SK-N-SH treated with all-trans-retinoic acid at 6 μM for 48 hours (cell line): ENCODE data around the gene FREM3.

Source experiments
- ATAC-seq: fragments of 200-7000 bp; cut with Tn5 transposase; 3 replicates; pipeline ENCODE4 v1.9.1; 2020; ENCODE audit warnings: mild to moderate bottlenecking, moderate library complexity
- ARNTL ChIP-seq: fragments of 450-650 bp; formaldehyde crosslinking; IDR thresholded peaks from 2 replicates; pipeline ENCODE4 v1.5.0; 2020; ENCODE audit warnings: low read depth, mild to moderate bottlenecking, moderate library complexity, borderline replicate concordance
- CSDC2 ChIP-seq: fragments of 250-450 bp; sonication (Bioruptor Pico); IDR thresholded peaks from 2 replicates; pipeline ENCODE4 v1.5.0; 2020; ENCODE audit warnings: mild to moderate bottlenecking, moderate library complexity
- ESRRG ChIP-seq: fragments of 250-450 bp; sonication (Bioruptor Pico); IDR thresholded peaks from 2 replicates; pipeline ENCODE4 v1.6.1; 2021; ENCODE audit warnings: mild to moderate bottlenecking
- GLIS3 ChIP-seq: fragments of 250-450 bp; sonication (Bioruptor Pico); IDR thresholded peaks from 2 replicates; pipeline ENCODE4 v1.5.0; 2020; ENCODE audit warnings: mild to moderate bottlenecking, moderate library complexity
- ISL1 ChIP-seq: fragments of 250-450 bp; sonication (Bioruptor Pico); IDR thresholded peaks from 2 replicates; pipeline ENCODE4 v2.1.2; 2022; ENCODE audit warnings: mild to moderate bottlenecking, moderate library complexity
- OSR1 ChIP-seq: fragments of 250-450 bp; sonication (Bioruptor Pico); IDR thresholded peaks from 2 replicates; pipeline ENCODE4 v1.8.0; 2022; ENCODE audit warnings: moderate library complexity, mild to moderate bottlenecking, inconsistent platforms
- PPARA ChIP-seq: fragments of 250-450 bp; sonication (Bioruptor Pico); IDR thresholded peaks from 2 replicates; pipeline ENCODE4 v1.5.0; 2020; ENCODE audit warnings: mild to moderate bottlenecking, borderline replicate concordance
- RARB ChIP-seq: fragments of 250-450 bp; sonication (Bioruptor Pico); IDR thresholded peaks from 2 replicates; pipeline ENCODE4 v1.8.0; 2021; ENCODE audit warnings: mild to moderate bottlenecking, moderate library complexity
- SNAI2 ChIP-seq: fragments of 250-450 bp; sonication (Bioruptor Pico); IDR thresholded peaks from 2 replicates; pipeline ENCODE4 v1.5.0; 2020; ENCODE audit warnings: mild to moderate bottlenecking, moderate library complexity
- TCF4 ChIP-seq: fragments of 250-450 bp; sonication (Bioruptor Pico); IDR thresholded peaks from 2 replicates; pipeline ENCODE4 v1.8.0; 2021; ENCODE audit warnings: mild to moderate bottlenecking, moderate library complexity, borderline replicate concordance
- TOX ChIP-seq: fragments of 250-450 bp; sonication (Bioruptor Pico); IDR thresholded peaks from 2 replicates; pipeline ENCODE4 v1.8.0; 2021; ENCODE audit warnings: mild to moderate bottlenecking, moderate library complexity, borderline replicate concordance
- ZC3H10 ChIP-seq: fragments of 250-450 bp; sonication (Bioruptor Pico); IDR thresholded peaks from 2 replicates; pipeline ENCODE4 v1.5.1; 2021; ENCODE audit warnings: mild to moderate bottlenecking, moderate library complexity
- ZFP3 ChIP-seq: fragments of 250-450 bp; sonication (Bioruptor Pico); IDR thresholded peaks from 2 replicates; pipeline ENCODE4 v1.5.0; 2020; ENCODE audit warnings: mild to moderate bottlenecking, moderate library complexity
- ZFP30 ChIP-seq: fragments of 450-650 bp; formaldehyde crosslinking; IDR thresholded peaks from 2 replicates; pipeline ENCODE4 v1.5.0; 2022; ENCODE audit warnings: mild to moderate bottlenecking, moderate library complexity
- ZNF565 ChIP-seq: fragments of 450-650 bp; formaldehyde crosslinking; conservative IDR thresholded peaks from 2 replicates; pipeline ENCODE4 v1.5.0; 2020; ENCODE audit warnings: low read depth, mild to moderate bottlenecking, moderate library complexity
- ZNF70 ChIP-seq: fragments of 450-650 bp; formaldehyde crosslinking; IDR thresholded peaks from 2 replicates; pipeline ENCODE4 v1.5.0; 2020; ENCODE audit warnings: mild to moderate bottlenecking, moderate library complexity
- ZNF8 ChIP-seq: fragments of 450-650 bp; formaldehyde crosslinking; IDR thresholded peaks from 2 replicates; pipeline ENCODE4 v1.5.0; 2020; ENCODE audit warnings: mild to moderate bottlenecking, moderate library complexity
- TF ChIP-seq, protein P1 (sequence below): fragments of 250-450 bp; sonication (Bioruptor Pico); IDR thresholded peaks from 2 replicates; pipeline ENCODE4 v1.8.0; 2021; ENCODE audit warnings: low read depth, mild to moderate bottlenecking, moderate library complexity, borderline replicate concordance
- TF ChIP-seq, protein P2 (sequence below): fragments of 250-450 bp; sonication (Bioruptor Pico); IDR thresholded peaks from 2 replicates; pipeline ENCODE4 v1.5.1; 2021; ENCODE audit warnings: mild to moderate bottlenecking, moderate library complexity
- TF ChIP-seq, protein P3 (sequence below): fragments of 250-450 bp; sonication (Bioruptor Pico); IDR thresholded peaks from 2 replicates; pipeline ENCODE4 v1.8.0; 2020; ENCODE audit warnings: mild to moderate bottlenecking, moderate library complexity, borderline replicate concordance
- TF ChIP-seq, protein P4 (sequence below): fragments of 250-450 bp; sonication (Bioruptor Pico); IDR thresholded peaks from 2 replicates; pipeline ENCODE4 v1.5.0; 2020; ENCODE audit warnings: mild to moderate bottlenecking, moderate library complexity
- TF ChIP-seq, protein P5 (sequence below): fragments of 250-450 bp; sonication (Bioruptor Pico); IDR thresholded peaks from 2 replicates; pipeline ENCODE4 v1.5.1; 2020; ENCODE audit warnings: low read depth, mild to moderate bottlenecking, moderate library complexity

Gene FREM3

DNA sequence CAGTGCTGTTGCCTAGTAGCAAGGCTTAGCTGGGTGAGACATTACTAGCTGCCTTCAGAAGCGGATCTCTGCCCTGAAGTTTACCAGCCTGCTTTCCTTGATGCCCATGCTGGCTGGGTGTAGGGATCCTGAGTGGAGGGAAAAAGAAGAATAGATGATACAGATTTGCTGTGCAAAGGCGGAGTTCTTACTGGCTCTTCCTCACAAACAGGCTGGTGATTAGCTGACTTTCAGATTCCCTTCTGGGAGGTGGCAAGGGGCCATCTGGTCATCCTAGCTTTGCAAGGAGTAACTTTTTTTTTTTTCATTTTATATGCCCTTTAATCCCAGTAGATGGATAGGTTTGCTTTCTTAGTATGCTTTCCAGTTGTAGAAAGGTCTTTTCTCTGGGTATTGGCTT, 142.2 kb downstream of the FREM3 start (continued):
- no peak for TF ChIP-seq ARNTL (CRISPR knock-in tag)
- TF ChIP-seq, all 23 proteins: peak for 0

DNA sequence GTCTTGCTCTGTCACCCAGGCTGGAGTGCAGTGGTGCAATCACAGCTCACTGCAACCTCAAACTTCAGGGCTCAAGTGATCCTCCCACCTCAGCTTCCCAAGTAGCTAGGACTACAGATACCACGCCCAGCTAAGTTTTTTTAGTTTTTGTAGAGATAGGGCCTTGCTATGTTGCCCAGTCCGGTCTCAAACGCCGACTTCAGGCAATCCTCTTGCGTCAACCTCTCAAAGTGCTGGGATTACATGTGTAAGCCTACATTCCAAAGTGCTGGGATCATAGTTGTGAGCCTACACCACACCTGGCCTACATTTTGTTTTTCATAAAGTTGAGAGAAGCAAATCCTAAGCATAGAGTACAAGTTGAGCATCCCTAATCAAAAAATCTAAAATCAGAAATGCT, 144.8 kb downstream of the FREM3 start:
- TF ChIP-seq, protein P1, sequence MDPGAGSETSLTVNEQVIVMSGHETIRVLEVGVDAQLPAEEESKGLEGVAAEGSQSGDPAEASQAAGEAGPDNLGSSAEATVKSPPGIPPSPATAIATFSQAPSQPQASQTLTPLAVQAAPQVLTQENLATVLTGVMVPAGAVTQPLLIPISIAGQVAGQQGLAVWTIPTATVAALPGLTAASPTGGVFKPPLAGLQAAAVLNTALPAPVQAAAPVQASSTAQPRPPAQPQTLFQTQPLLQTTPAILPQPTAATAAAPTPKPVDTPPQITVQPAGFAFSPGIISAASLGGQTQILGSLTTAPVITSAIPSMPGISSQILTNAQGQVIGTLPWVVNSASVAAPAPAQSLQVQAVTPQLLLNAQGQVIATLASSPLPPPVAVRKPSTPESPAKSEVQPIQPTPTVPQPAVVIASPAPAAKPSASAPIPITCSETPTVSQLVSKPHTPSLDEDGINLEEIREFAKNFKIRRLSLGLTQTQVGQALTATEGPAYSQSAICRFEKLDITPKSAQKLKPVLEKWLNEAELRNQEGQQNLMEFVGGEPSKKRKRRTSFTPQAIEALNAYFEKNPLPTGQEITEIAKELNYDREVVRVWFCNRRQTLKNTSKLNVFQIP (CRISPR knock-in tag), result no peak
- TF ChIP-seq ZC3H10 (CRISPR knock-in tag) (no peak), ZFP3 (CRISPR knock-in tag) (no peak), RARB (no peak), ZFP30 (CRISPR knock-in tag) (no peak), OSR1 (no peak), CSDC2 (CRISPR knock-in tag) (no peak), GLIS3 (CRISPR knock-in tag) (no peak), TOX (CRISPR knock-in tag) (no peak), ISL1 (CRISPR knock-in tag) (no peak), ZNF8 (CRISPR knock-in tag) (no peak), ZNF565 (CRISPR knock-in tag) (no peak), ESRRG (CRISPR knock-in tag) (no peak), TCF4 (CRISPR knock-in tag) (no peak), ZNF70 (no peak), ARNTL (CRISPR knock-in tag) (no peak)
- TF ChIP-seq, protein P2, sequence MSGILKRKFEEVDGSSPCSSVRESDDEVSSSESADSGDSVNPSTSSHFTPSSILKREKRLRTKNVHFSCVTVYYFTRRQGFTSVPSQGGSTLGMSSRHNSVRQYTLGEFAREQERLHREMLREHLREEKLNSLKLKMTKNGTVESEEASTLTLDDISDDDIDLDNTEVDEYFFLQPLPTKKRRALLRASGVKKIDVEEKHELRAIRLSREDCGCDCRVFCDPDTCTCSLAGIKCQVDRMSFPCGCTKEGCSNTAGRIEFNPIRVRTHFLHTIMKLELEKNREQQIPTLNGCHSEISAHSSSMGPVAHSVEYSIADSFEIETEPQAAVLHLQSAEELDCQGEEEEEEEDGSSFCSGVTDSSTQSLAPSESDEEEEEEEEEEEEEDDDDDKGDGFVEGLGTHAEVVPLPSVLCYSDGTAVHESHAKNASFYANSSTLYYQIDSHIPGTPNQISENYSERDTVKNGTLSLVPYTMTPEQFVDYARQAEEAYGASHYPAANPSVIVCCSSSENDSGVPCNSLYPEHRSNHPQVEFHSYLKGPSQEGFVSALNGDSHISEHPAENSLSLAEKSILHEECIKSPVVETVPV (CRISPR knock-in tag), result no peak
- TF ChIP-seq, protein P3, sequence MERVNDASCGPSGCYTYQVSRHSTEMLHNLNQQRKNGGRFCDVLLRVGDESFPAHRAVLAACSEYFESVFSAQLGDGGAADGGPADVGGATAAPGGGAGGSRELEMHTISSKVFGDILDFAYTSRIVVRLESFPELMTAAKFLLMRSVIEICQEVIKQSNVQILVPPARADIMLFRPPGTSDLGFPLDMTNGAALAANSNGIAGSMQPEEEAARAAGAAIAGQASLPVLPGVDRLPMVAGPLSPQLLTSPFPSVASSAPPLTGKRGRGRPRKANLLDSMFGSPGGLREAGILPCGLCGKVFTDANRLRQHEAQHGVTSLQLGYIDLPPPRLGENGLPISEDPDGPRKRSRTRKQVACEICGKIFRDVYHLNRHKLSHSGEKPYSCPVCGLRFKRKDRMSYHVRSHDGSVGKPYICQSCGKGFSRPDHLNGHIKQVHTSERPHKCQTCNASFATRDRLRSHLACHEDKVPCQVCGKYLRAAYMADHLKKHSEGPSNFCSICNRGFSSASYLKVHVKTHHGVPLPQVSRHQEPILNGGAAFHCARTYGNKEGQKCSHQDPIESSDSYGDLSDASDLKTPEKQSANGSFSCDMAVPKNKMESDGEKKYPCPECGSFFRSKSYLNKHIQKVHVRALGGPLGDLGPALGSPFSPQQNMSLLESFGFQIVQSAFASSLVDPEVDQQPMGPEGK (CRISPR knock-in tag), result no peak
- TF ChIP-seq, protein P4, sequence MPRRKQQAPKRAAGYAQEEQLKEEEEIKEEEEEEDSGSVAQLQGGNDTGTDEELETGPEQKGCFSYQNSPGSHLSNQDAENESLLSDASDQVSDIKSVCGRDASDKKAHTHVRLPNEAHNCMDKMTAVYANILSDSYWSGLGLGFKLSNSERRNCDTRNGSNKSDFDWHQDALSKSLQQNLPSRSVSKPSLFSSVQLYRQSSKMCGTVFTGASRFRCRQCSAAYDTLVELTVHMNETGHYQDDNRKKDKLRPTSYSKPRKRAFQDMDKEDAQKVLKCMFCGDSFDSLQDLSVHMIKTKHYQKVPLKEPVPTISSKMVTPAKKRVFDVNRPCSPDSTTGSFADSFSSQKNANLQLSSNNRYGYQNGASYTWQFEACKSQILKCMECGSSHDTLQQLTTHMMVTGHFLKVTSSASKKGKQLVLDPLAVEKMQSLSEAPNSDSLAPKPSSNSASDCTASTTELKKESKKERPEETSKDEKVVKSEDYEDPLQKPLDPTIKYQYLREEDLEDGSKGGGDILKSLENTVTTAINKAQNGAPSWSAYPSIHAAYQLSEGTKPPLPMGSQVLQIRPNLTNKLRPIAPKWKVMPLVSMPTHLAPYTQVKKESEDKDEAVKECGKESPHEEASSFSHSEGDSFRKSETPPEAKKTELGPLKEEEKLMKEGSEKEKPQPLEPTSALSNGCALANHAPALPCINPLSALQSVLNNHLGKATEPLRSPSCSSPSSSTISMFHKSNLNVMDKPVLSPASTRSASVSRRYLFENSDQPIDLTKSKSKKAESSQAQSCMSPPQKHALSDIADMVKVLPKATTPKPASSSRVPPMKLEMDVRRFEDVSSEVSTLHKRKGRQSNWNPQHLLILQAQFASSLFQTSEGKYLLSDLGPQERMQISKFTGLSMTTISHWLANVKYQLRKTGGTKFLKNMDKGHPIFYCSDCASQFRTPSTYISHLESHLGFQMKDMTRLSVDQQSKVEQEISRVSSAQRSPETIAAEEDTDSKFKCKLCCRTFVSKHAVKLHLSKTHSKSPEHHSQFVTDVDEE (CRISPR knock-in tag), result no peak
- TF ChIP-seq, all 23 proteins: peak for 0
- no peak for ATAC-seq

DNA sequence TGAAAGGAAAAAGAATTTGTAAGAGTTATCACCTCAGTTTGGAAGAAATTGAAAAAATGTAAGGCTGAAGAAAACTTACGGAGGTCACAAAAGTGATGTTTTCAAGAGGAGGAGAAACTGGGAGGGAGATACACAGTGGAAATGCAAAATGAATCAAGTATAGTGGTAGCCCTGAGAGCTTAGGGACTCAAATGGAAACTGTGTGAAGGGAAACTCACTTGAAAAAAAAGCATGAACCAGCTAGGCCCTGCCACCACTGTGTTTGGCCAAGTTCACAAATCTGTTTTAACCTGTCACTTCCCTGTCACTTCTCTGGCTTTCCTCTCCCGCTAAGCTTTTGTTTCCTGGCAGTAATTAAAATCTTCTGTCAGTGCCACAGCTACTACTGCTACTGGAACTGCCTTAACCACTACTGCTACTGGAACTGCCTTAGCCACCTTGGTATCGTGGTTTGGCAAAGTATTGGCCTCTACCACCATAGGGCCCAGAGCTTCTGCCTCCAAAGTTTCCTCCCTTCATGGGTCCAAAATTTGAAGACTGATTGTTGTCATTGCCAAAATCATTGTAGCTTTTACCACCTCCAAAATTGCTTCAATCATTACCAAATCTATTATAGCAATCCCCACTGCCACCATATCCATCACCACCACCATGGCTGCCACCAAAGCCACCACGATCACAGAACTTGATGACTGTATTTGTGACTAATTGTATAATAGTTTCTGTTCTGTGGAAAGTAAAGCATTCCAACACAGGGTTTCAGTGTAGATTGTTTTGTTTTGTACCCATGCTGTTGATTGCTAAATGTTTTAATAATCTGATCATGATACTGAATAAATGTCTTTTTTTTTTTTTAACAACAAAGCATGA, 145.5 kb downstream of the FREM3 start:
- ATAC-seq, result no peak
- TF ChIP-seq CSDC2 (CRISPR knock-in tag) (no peak), PPARA (CRISPR knock-in tag) (no peak), ZFP3 (CRISPR knock-in tag) (no peak), TCF4 (CRISPR knock-in tag) (no peak), RARB (no peak), ARNTL (CRISPR knock-in tag) (no peak), GLIS3 (CRISPR knock-in tag) (no peak), SNAI2 (CRISPR knock-in tag) (no peak), ZNF565 (CRISPR knock-in tag) (no peak)
- TF ChIP-seq, protein P3 (CRISPR knock-in tag), result no peak
- TF ChIP-seq, protein P1 (CRISPR knock-in tag), result no peak
- TF ChIP-seq, protein P5, sequence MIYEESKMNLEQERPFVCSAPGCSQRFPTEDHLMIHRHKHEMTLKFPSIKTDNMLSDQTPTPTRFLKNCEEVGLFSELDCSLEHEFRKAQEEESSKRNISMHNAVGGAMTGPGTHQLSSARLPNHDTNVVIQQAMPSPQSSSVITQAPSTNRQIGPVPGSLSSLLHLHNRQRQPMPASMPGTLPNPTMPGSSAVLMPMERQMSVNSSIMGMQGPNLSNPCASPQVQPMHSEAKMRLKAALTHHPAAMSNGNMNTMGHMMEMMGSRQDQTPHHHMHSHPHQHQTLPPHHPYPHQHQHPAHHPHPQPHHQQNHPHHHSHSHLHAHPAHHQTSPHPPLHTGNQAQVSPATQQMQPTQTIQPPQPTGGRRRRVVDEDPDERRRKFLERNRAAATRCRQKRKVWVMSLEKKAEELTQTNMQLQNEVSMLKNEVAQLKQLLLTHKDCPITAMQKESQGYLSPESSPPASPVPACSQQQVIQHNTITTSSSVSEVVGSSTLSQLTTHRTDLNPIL (CRISPR knock-in tag), result no peak
- TF ChIP-seq, protein P2 (CRISPR knock-in tag), result no peak
